Colon (tissue), 2 donors: ENCODE measurements around the gene DRC7.

Experiments used
- FAIRE-seq: peaks from 2 replicates; lab custom pipeline; 2012; peaks lifted over from hg19 to GRCh38; lab: Jason Lieb, UNC
- donor health status: control.
- donor health status: control.

Gene DRC7

GRCh38 chr16:57752581-57753447 lies 58.2 kb downstream of the DRC7 start:
- no peak for FAIRE-seq

- no peak for FAIRE-seq
Observed at GRCh38 chr16:57753448-57754353, 59.1 kb downstream of the DRC7 start.

GRCh38 chr16:57754354-57755060 lies 59.9 kb downstream of the DRC7 start:
- FAIRE-seq, result no peak

GRCh38 chr16:57755061-57755684 lies 60.6 kb downstream of the DRC7 start:
- FAIRE-seq, result no peak

- FAIRE-seq, result no peak
Observed at GRCh38 chr16:57755726-57756423, 61.3 kb downstream of the DRC7 start.

- no peak for FAIRE-seq
Observed at GRCh38 chr16:57756424-57757325, 62.1 kb downstream of the DRC7 start.

- FAIRE-seq, result no peak
Observed at GRCh38 chr16:57757326-57757786, 62.8 kb downstream of the DRC7 start.

GRCh38 chr16:57757883-57758282 lies 63.3 kb downstream of the DRC7 start:
- no peak for FAIRE-seq

GRCh38 chr16:57758331-57759117 lies 63.9 kb downstream of the DRC7 start:
- no peak for FAIRE-seq

GRCh38 chr16:57759131-57759530 lies 64.5 kb downstream of the DRC7 start:
- no peak for FAIRE-seq

- no peak for FAIRE-seq
Observed at GRCh38 chr16:57759541-57760356, 65.1 kb downstream of the DRC7 start.

- FAIRE-seq, result no peak
Observed at GRCh38 chr16:57760357-57761160, 66.0 kb downstream of the DRC7 start.

- no peak for FAIRE-seq
Observed at GRCh38 chr16:57761301-57761700, 66.7 kb downstream of the DRC7 start.

- no peak for FAIRE-seq
Observed at GRCh38 chr16:57761957-57762356, 67.4 kb downstream of the DRC7 start.

- FAIRE-seq, result no peak
Observed at GRCh38 chr16:57762365-57763040, 67.9 kb downstream of the DRC7 start.

- FAIRE-seq, result no peak
Observed at GRCh38 chr16:57763285-57764005, 68.8 kb downstream of the DRC7 start.
